Keratinocyte (primary cell): ENCODE data around the gene DNAJC5G. TPM values are rescaled to one million over a fixed set of nuclear protein-coding genes. Genes with fewer than 3 reads are reported as not detected.

Source experiments
- DNase-seq: peaks from one replicate; pipeline ENCODE4 v3.0.0-alpha.2; 2011; ENCODE audit warnings: low read depth, missing footprints, low spot score
- FAIRE-seq: peaks from 2 replicates; lab custom pipeline; 2011; peaks lifted over from hg19 to GRCh38; lab: Jason Lieb, UNC
- H2AFZ ChIP-seq: 2 replicates; pipeline ENCODE4 v1.6.0; 2012; ENCODE audit warnings: low read length, control low read depth, inconsistent platforms; ENCODE audit not compliant: control insufficient read depth
- H3K27ac ChIP-seq: 2 replicates; pipeline ENCODE4 v1.5.1; 2011; ENCODE audit warnings: low read length; ENCODE audit not compliant: control insufficient read depth, insufficient read depth
- H3K27me3 ChIP-seq: 3 replicates; pipeline ENCODE4 v1.6.0; 2011; ENCODE audit warnings: low read length; ENCODE audit not compliant: control insufficient read depth, insufficient read depth; ENCODE audit errors: extremely low read depth
- H3K36me3 ChIP-seq, 2 experiments: 2 replicates in 1 of 2; 3 replicates in 1 of 2; pipeline ENCODE4 v1.5.1; 2011; ENCODE audit warnings: low read length in 2 of 2, mild to moderate bottlenecking in 1 of 2; ENCODE audit not compliant: control insufficient read depth in 2 of 2, insufficient read depth in 2 of 2; ENCODE audit errors: extremely low read depth in 1 of 2
- H3K4me1 ChIP-seq: 3 replicates; pipeline ENCODE4 v1.5.1; 2011; ENCODE audit warnings: low read length; ENCODE audit not compliant: control insufficient read depth, insufficient read depth; ENCODE audit errors: extremely low read depth
- H3K4me2 ChIP-seq: 3 replicates; pipeline ENCODE4 v1.6.0; 2011; ENCODE audit warnings: low read depth, low read length; ENCODE audit not compliant: control insufficient read depth, insufficient read depth; ENCODE audit errors: extremely low read depth
- H3K4me3 ChIP-seq, 3 experiments: fragments of 200-600 bp in 1 of 3; sonication (generic) in 1 of 3; 2 replicates in 2 of 3; 3 replicates in 1 of 3; pipeline ENCODE4 v1.5.1; 2011 to 2016; ENCODE audit warnings: low read length in 3 of 3, mild to moderate bottlenecking in 3 of 3, control low read depth in 2 of 3, inconsistent platforms in 1 of 3, low read depth in 1 of 3, mixed read lengths in 1 of 3, mixed run types in 1 of 3, moderate library complexity in 1 of 3; ENCODE audit not compliant: control insufficient read depth in 2 of 3, insufficient read depth in 2 of 3; ENCODE audit errors: extremely low read depth in 1 of 3
- H3K79me2 ChIP-seq: 2 replicates; pipeline ENCODE4 v1.6.0; 2012; ENCODE audit warnings: low read length; ENCODE audit not compliant: control insufficient read depth, insufficient read depth
- H3K9ac ChIP-seq: 3 replicates; pipeline ENCODE4 v1.6.0; 2011; ENCODE audit warnings: low read length; ENCODE audit not compliant: control insufficient read depth, insufficient read depth; ENCODE audit errors: extremely low read depth
- H3K9me1 ChIP-seq: 3 replicates; pipeline ENCODE4 v1.6.0; 2011; ENCODE audit warnings: low read length; ENCODE audit not compliant: control insufficient read depth, insufficient read depth; ENCODE audit errors: extremely low read depth
- H3K9me3 ChIP-seq: 2 replicates; pipeline ENCODE4 v1.5.1; 2012; ENCODE audit warnings: low read depth, low read length; ENCODE audit not compliant: control insufficient read depth
- H4K20me1 ChIP-seq: 3 replicates; pipeline ENCODE4 v1.6.0; 2011; ENCODE audit warnings: low read length; ENCODE audit not compliant: control insufficient read depth, insufficient read depth; ENCODE audit errors: extremely low read depth
- EZH2 ChIP-seq: IDR thresholded peaks from one replicate; pipeline ENCODE4 v1.6.1; 2012; ENCODE audit warnings: inconsistent platforms, mild to moderate bottlenecking, low read length, moderate library complexity
- dilution Hi-C: fragments of 300-500 bp; cut with MboI; formaldehyde crosslinking; loops from one replicate; pipeline ENCODE4 v1.7.0; 2020; ENCODE audit warnings: low sequenced_read_pairs; ENCODE audit not compliant: extremely low pct_ligation_motif_present
- polyA plus RNA-seq, 5 experiments: library from polyadenylated mRNA; depleted of rRNA in 3 of 5; stranded (reverse) in 3 of 5; stranded (forward) in 1 of 5; unstranded in 1 of 5; fragments of >200 nt; gene quantifications; 1 replicate in 1 of 5; 2 replicates in 3 of 5; 3 replicates in 1 of 5; pipeline versions ENCODE4 v1.2.1 to v1.2.3, GENCODE V29; 2011 to 2012; ENCODE audit warnings: missing spikeins in 2 of 5, low read depth in 1 of 5, low replicate concordance in 1 of 5
- TF ChIP-seq, protein P1 (sequence below), 3 experiments: IDR thresholded peaks in 1 of 3; conservative IDR thresholded peaks in 1 of 3; optimal IDR thresholded peaks in 1 of 3; 2 replicates in 2 of 3; 3 replicates in 1 of 3; pipeline versions ENCODE3 to v1.5.1; 2011; ENCODE audit warnings: low read length in 3 of 3, mild to moderate bottlenecking in 3 of 3, moderate library complexity in 2 of 3, control low read depth in 1 of 3, inconsistent platforms in 1 of 3; ENCODE audit not compliant: insufficient read depth in 2 of 3; ENCODE audit errors: extremely low read depth in 1 of 3

Gene DNAJC5G
- polyA plus RNA-seq, 1 donor (not counting 4 experiments of a cell fraction or from before 2014, with no cell fraction given): not detected

DNA sequence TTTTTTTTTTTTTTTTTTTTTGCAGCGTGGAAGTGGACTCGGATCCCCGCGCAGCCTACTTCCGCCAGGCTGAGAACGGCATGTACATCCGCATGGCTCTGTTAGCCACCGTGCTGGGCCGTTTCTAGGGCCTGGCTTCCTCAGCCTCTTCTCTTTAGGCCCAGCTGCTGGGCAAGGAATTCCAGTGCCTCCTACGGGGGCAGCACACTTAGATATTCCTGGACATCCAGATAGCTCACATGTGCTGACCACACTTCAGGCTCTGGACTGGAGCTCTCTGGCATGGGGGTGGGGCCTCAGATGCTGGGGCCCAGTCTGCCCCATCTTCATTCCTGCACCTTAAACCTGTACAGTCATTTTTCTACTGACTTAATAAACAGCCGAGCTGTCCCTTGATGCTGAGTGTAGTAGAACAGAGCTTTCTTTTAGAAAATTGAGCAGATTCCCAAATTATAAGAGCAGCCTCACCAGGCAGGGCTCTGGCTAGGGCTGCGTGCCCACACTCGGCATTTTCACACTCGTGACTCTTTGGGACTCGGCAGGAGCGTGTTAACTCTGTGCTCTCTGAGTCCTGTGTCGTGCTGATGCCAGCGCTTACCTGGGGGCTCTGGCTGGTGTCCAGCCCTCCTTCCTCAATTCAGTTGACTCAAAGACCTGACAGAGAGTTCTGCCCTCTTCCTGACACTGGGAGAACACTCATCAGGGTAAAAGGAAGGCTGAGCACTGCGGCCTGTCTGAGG, 31.7 kb upstream of the DNAJC5G start:
- dilution Hi-C loops: no loop called here
- H2AFZ ChIP-seq: no peak overlapping the region
- no peaks in the 10 kb centered on the region for H3K27me3 ChIP-seq
- no peaks in the 10 kb centered on the region for H4K20me1 ChIP-seq
- H3K4me3 ChIP-seq: no peak overlapping the region
- TF ChIP-seq EZH2: no peak
- TF ChIP-seq, protein P1, sequence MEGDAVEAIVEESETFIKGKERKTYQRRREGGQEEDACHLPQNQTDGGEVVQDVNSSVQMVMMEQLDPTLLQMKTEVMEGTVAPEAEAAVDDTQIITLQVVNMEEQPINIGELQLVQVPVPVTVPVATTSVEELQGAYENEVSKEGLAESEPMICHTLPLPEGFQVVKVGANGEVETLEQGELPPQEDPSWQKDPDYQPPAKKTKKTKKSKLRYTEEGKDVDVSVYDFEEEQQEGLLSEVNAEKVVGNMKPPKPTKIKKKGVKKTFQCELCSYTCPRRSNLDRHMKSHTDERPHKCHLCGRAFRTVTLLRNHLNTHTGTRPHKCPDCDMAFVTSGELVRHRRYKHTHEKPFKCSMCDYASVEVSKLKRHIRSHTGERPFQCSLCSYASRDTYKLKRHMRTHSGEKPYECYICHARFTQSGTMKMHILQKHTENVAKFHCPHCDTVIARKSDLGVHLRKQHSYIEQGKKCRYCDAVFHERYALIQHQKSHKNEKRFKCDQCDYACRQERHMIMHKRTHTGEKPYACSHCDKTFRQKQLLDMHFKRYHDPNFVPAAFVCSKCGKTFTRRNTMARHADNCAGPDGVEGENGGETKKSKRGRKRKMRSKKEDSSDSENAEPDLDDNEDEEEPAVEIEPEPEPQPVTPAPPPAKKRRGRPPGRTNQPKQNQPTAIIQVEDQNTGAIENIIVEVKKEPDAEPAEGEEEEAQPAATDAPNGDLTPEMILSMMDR (optimal IDR thresholded peaks at IDR 0.05 in 1 of 3, IDR thresholded peaks at IDR 0.05 in 1 of 3, conservative IDR thresholded peaks at IDR 0.05 in 1 of 3; ENCODE audit: extremely low read depth in 1 of 3, insufficient read depth in 2 of 3, low read length in 3 of 3): no peak
- no peaks in the 10 kb centered on the region for H3K79me2 ChIP-seq
- H3K4me2 ChIP-seq: no peak overlapping the region
- DNase-seq (no peak), FAIRE-seq (no peak)
- H3K36me3 ChIP-seq: peaks cover 29 to 57% of the 10 kb centered on the region in 2 experiments
- no peaks in the 10 kb centered on the region for H3K9me3 ChIP-seq
- H3K27ac ChIP-seq: no peak overlapping the region
- H3K9me1 ChIP-seq: no peaks in the 10 kb centered on the region
- H3K4me1 ChIP-seq: no peaks in the 10 kb centered on the region
- H3K9ac ChIP-seq: no peak overlapping the region

DNA sequence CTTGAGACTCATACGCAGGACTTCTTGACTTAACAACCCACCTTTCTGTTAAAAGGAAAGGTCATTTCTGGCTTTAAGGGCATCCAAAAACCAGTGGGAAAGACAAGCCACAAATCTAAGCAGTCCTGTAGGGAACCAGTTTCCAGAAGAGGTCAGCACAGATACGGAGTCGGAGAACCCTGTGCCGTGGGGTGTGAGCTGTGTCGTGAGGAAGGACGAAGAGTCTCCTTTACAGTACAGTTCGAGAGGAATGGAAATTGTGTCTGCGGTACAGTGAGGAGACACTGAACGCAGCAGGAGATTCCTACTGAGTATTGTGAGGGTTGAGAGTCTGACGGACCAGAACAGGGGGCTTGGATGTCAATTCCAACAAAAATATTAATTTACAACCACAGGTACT, 30.1 kb upstream of the DNAJC5G start:
- dilution Hi-C loops: no loop called here
- H3K9ac ChIP-seq: no peak overlapping the region
- peaks cover 25 to 44% of the 10 kb centered on the region in 2 experiments for H3K36me3 ChIP-seq
- no peaks in the 10 kb centered on the region for H4K20me1 ChIP-seq
- no peak overlapping the region for H3K4me2 ChIP-seq
- H3K27ac ChIP-seq: no peak overlapping the region
- DNase-seq (no peak), FAIRE-seq (no peak)
- H3K4me1 ChIP-seq: no peaks in the 10 kb centered on the region
- TF ChIP-seq EZH2: no peak
- TF ChIP-seq, protein P1 (optimal IDR thresholded peaks at IDR 0.05 in 1 of 3, IDR thresholded peaks at IDR 0.05 in 1 of 3, conservative IDR thresholded peaks at IDR 0.05 in 1 of 3; ENCODE audit: extremely low read depth in 1 of 3, insufficient read depth in 2 of 3, low read length in 3 of 3): no peak
- no peak overlapping the region for H2AFZ ChIP-seq
- no peaks in the 10 kb centered on the region for H3K27me3 ChIP-seq
- H3K4me3 ChIP-seq: no peak overlapping the region
- H3K9me1 ChIP-seq: no peaks in the 10 kb centered on the region
- no peaks in the 10 kb centered on the region for H3K79me2 ChIP-seq
- H3K9me3 ChIP-seq: no peaks in the 10 kb centered on the region
